Choroid plexus epithelial cell (primary cell): Measurements from ENCODE around the gene ANKMY1.

Source experiments
- DNase-seq: peaks from one replicate; pipeline ENCODE4 v3.0.0-alpha.2; 2010; ENCODE audit warnings: low read depth
- H3K4me3 ChIP-seq: 2 replicates; pipeline ENCODE4 v1.5.1; 2011; ENCODE audit warnings: low read depth, mild to moderate bottlenecking, control low read depth, low read length, moderate library complexity
- CTCF ChIP-seq: conservative IDR thresholded peaks from 2 replicates; pipeline ENCODE4 v1.5.1; 2011; ENCODE audit warnings: low read depth, mild to moderate bottlenecking, control low read depth, inconsistent platforms, low read length, moderate library complexity

ANKMY1 gene

GRCh38 chr2:240602266-240603050 lies 44.7 kb upstream of the ANKMY1 start:
- DNase-seq, result no peak
- TF ChIP-seq CTCF, result no peak
- no peak overlapping the region for H3K4me3 ChIP-seq

- H3K4me3 ChIP-seq, result no peak overlapping the region
- DNase-seq, result no peak
- TF ChIP-seq CTCF, result no peak
Measured at GRCh38 chr2:240601831-240602160, 44.0 kb upstream of the ANKMY1 start.

GRCh38 chr2:240601061-240601830 lies 43.5 kb upstream of the ANKMY1 start:
- no peak for DNase-seq
- H3K4me3 ChIP-seq, result no peak overlapping the region
- no peak for TF ChIP-seq CTCF

- no peak overlapping the region for H3K4me3 ChIP-seq
- no peak for TF ChIP-seq CTCF
- DNase-seq, result no peak
Measured at GRCh38 chr2:240600451-240600961, 42.7 kb upstream of the ANKMY1 start.

GRCh38 chr2:240599141-240599583 lies 41.4 kb upstream of the ANKMY1 start:
- TF ChIP-seq CTCF, result no peak
- no peak for DNase-seq
- H3K4me3 ChIP-seq, result no peak overlapping the region

GRCh38 chr2:240598311-240598911 lies 40.6 kb upstream of the ANKMY1 start:
- no peak for DNase-seq
- TF ChIP-seq CTCF, result no peak
- H3K4me3 ChIP-seq, result no peak overlapping the region
